ENCODE data around the gene NEB. TPM values are rescaled to one million over a fixed set of nuclear protein-coding genes. Genes with fewer than 3 reads are reported as not detected.

Gene NEB
- total RNA-seq, 1 donor from 2014 or later, result 0.83 TPM

DNA sequence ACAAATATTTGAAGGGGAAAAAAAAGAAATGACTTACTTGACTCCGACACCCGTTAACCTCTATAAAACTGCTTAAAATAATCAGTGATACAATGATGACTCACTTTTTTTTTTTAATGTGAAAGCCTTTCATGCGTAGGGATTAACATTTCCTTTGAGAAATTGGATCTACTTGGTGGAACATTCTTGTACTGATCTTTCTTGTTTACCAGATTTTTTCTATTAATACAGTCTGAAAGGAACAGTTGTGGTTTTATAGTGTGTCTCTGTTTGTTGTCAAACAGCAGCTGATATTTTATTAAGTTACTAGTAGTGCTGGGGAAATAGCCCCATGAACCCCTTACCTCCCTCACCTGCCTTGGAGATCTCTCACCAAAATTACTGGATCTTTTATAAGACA is 40.2 kb upstream of the NEB start:
- intact Hi-C loops (cut with DNase I), result no loop called here
- no peak overlapping the region for H3K4me3 ChIP-seq
- H3K9me3 ChIP-seq, result no peaks in the 10 kb centered on the region
- TF ChIP-seq, protein P1, sequence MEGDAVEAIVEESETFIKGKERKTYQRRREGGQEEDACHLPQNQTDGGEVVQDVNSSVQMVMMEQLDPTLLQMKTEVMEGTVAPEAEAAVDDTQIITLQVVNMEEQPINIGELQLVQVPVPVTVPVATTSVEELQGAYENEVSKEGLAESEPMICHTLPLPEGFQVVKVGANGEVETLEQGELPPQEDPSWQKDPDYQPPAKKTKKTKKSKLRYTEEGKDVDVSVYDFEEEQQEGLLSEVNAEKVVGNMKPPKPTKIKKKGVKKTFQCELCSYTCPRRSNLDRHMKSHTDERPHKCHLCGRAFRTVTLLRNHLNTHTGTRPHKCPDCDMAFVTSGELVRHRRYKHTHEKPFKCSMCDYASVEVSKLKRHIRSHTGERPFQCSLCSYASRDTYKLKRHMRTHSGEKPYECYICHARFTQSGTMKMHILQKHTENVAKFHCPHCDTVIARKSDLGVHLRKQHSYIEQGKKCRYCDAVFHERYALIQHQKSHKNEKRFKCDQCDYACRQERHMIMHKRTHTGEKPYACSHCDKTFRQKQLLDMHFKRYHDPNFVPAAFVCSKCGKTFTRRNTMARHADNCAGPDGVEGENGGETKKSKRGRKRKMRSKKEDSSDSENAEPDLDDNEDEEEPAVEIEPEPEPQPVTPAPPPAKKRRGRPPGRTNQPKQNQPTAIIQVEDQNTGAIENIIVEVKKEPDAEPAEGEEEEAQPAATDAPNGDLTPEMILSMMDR (IDR thresholded peaks at IDR 0.05), result no peak
- H3K27ac ChIP-seq, result no peak overlapping the region
- DNase-seq, result no peak
- no peaks in the 10 kb centered on the region for H3K4me1 ChIP-seq
- ATAC-seq, result no peak
- H3K27me3 ChIP-seq (ENCODE audit: low read depth), result no peaks in the 10 kb centered on the region
- H3K36me3 ChIP-seq, result peaks cover 7% of the 10 kb centered on the region

DNA sequence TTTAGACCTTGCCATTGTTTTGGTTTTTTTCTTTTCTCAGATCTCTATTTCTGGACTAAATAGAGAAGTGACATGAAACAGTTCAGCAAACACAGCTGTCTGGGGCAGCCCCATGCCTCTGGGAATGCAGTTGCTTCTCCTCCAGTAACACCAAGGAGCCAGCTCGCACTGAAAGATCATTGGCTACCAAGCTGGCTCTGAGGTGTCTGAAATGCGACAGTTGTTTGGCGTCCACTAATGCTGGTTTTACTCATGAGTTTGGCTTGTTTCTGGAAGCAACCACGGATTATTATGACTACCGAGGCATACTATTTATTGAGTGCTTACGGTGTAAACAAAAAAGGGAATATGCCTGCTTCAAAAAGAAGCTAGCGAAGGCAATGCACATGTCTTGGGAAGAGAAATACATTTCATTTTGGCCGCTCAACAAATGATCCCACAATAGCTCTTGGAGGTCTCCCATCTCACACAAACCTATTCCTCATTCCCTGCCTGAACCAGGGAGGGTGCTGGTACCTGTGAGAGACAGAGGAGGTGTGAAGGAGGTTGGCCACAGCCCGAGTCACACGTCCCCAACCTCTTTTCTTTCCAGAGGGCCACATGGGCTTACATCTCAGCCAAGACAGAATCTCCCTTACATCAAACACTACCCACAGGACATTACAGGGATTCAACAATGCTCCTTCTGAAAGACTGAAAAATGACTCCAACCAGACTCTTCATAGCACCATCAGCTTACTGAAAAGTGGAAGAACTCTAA is 37.5 kb upstream of the NEB start:
- intact Hi-C loops (cut with DNase I), result no loop called here
- peak; percentile 50 for DNase-seq
- TF ChIP-seq, protein P1 (IDR thresholded peaks at IDR 0.05), result no peak
- Histone ChIP-seq H3K27me3 (ENCODE audit: low read depth) (no peaks in the 10 kb centered on the region), H3K9me3 (no peaks in the 10 kb centered on the region), H3K4me1 (peaks cover 2% of the 10 kb centered on the region), H3K36me3 (peaks cover 7% of the 10 kb centered on the region), H3K27ac (peak overlapping the region; percentile 64), H3K4me3 (no peak overlapping the region)
- ATAC-seq, result peak; percentile 78 to 82

DNA sequence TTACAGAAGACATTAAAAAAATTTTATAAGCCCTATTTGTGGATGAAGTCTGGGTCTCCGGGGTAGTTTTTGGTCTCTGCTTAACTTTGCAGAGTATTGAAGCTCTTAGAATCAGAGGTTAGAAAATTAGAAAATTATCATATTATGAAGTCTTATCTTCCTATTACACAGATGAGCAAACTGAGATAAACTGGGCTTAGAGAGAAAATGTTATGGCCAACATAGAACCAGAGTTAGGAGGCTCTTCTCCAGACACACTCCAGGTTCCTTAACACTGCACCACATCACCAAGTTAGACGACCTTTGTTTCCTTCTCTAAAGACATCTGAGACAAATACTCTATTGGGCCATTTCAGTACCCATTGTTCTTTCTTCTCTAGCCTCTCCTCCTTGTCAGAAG is 36.7 kb upstream of the NEB start:
- intact Hi-C loops (cut with DNase I), result no loop called here
- no peak overlapping the region for H3K4me3 ChIP-seq
- H3K9me3 ChIP-seq, result no peaks in the 10 kb centered on the region
- H3K4me1 ChIP-seq, result peaks cover 9% of the 10 kb centered on the region
- TF ChIP-seq, protein P1 (IDR thresholded peaks at IDR 0.05), result no peak
- no peaks in the 10 kb centered on the region for H3K36me3 ChIP-seq
- H3K27me3 ChIP-seq (ENCODE audit: low read depth), result no peaks in the 10 kb centered on the region
- H3K27ac ChIP-seq, result no peak overlapping the region
- DNase-seq (no peak), ATAC-seq (no peak)

DNA sequence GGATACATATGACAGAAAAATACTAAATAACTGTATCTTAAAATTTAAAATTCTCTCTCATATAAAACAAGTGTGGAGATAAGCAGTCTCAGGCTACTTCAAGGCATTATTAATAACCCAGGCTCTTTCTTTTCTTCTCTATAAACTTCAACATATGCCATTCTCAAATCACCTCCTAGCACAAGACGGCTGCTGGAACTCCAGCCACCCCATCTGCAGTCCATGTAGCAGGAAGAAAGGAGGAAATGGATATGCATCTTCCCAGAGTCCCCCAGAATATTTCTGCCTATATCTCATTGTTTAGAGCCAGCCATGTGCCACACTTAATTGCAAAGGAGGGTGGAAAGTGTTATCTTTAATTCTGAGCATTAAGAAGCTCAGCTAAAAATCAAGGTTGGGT is 35.3 kb upstream of the NEB start:
- Histone ChIP-seq H3K27me3 (ENCODE audit: low read depth) (no peaks in the 10 kb centered on the region), H3K4me1 (peaks cover 11% of the 10 kb centered on the region), H3K27ac (no peak overlapping the region), H3K36me3 (no peaks in the 10 kb centered on the region), H3K4me3 (no peak overlapping the region), H3K9me3 (no peaks in the 10 kb centered on the region)
- DNase-seq, result no peak
- ATAC-seq, result no peak
- intact Hi-C loops (cut with DNase I), result no loop called here
- TF ChIP-seq, protein P1 (IDR thresholded peaks at IDR 0.05), result no peak

DNA sequence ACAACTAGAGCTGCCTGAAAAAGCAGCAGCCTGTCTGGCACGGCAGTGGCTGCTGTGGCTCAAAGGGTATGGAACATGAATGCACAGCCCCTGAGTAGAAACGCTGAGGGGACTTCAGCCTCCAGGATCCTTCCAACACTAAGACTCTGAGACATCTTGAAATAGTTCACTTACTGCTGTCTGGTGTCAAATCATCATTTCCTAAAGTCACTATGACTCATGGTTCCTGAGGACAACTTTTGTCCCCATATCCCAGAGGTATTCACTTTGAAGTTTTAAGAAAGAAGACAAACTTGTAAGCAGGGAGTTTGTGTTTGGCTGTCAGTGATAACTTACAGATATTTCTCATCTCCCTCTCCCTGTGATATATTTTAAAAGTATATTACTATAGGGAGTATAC is 33.3 kb upstream of the NEB start:
- DNase-seq, result no peak

More for the DNA sequence above, 33.3 kb upstream of the NEB start:
- Histone ChIP-seq H3K36me3 (no peaks in the 10 kb centered on the region), H3K4me3 (no peak overlapping the region), H3K9me3 (no peaks in the 10 kb centered on the region), H3K4me1 (peaks cover 11% of the 10 kb centered on the region), H3K27ac (no peak overlapping the region), H3K27me3 (ENCODE audit: low read depth) (no peaks in the 10 kb centered on the region)
- intact Hi-C loops (cut with DNase I), result no loop called here
- ATAC-seq, result no peak
- TF ChIP-seq, protein P1 (IDR thresholded peaks at IDR 0.05), result no peak

All from lower lobe of right lung (tissue), 2 donors.